HepG2 (cell line): ENCODE data around the gene PLPPR2. TPM values are rescaled to one million over a fixed set of nuclear protein-coding genes. Genes with fewer than 3 reads are reported as not detected.

ENCODE experiments used
- ATAC-seq: fragments of 200-7000 bp; cut with Tn5 transposase; 3 replicates; pipeline ENCODE4 v1.9.1; 2020; ENCODE audit warnings: mild to moderate bottlenecking, moderate library complexity
- BruUV-seq: library from RNA; stranded (reverse); fragments of 400-500 nt; replicated peaks from 2 replicates; lab custom pipeline; 2021; lab: Mats Ljungman, UMichigan
- CTCF ChIA-PET: fragments of 300-600 bp; formaldehyde crosslinking; extraction: SDS; loops from one replicate; lab custom pipeline; 2021; ENCODE audit warnings: low total read pairs, inconsistent platforms, low intra/inter-chr PET ratio; lab: Yijun Ruan, JAX
- POLR2A ChIA-PET: fragments of 350-600 bp; sonication (Branson Sonifier 250); formaldehyde crosslinking; loops from one replicate; lab custom pipeline; 2020; ENCODE audit warnings: antibody characterized with exemption, inconsistent platforms; lab: Yijun Ruan, JAX
- DNase-seq: peaks from one replicate; pipeline ENCODE4 v3.0.0-alpha.2; 2015; ENCODE audit warnings: low spot score
- FAIRE-seq: peaks from 3 replicates; lab custom pipeline; 2011; peaks lifted over from hg19 to GRCh38; lab: Jason Lieb, UNC
- H2AFZ ChIP-seq: one replicate; pipeline ENCODE4 v1.6.1; 2011; ENCODE audit warnings: low read length, inconsistent platforms
- H3K27ac ChIP-seq: fragments of 300-600 bp; 3 replicates; pipeline ENCODE4 v1.8.0; 2011; ENCODE audit warnings: mixed run types, mild to moderate bottlenecking, mixed read lengths, low read length, inconsistent platforms; ENCODE audit not compliant: insufficient read depth; ENCODE audit errors: extremely low read length
- H3K27me3 ChIP-seq, 2 experiments: fragments of 200-600 bp in 1 of 2; 2 replicates in 1 of 2; 3 replicates in 1 of 2; pipeline versions ENCODE4 v1.6.0 to v1.8.0; 2011; ENCODE audit warnings: low read length in 2 of 2, mild to moderate bottlenecking in 2 of 2, moderate library complexity in 2 of 2, inconsistent platforms in 1 of 2; ENCODE audit not compliant: insufficient read depth in 2 of 2, control insufficient read depth in 1 of 2
- H3K36me3 ChIP-seq, 2 experiments: fragments of 200-600 bp in 1 of 2; replicated peaks in 1 of 2; 2 replicates in 1 of 2; 3 replicates in 1 of 2; pipeline versions ENCODE4 v1.5.1 to v1.8.0; 2011; ENCODE audit warnings: low read length in 2 of 2, inconsistent platforms in 1 of 2; ENCODE audit not compliant: insufficient read depth in 2 of 2, control insufficient read depth in 1 of 2
- H3K4me1 ChIP-seq: 2 replicates; pipeline ENCODE4 v1.5.1; 2012; ENCODE audit warnings: low read length, inconsistent platforms; ENCODE audit not compliant: insufficient read depth
- H3K4me2 ChIP-seq: 2 replicates; pipeline ENCODE4 v1.6.0; 2011; ENCODE audit warnings: low read depth, low read length, inconsistent platforms
- H3K4me3 ChIP-seq, 3 experiments: fragments of 200-600 bp in 1 of 3; sonication (generic), shearing (Covaris generic) in 1 of 3; replicated peaks in 1 of 3; 2 replicates each; pipeline ENCODE4 v1.5.1; 2011 to 2016; ENCODE audit warnings: low read length in 3 of 3, inconsistent platforms in 2 of 3, low read depth in 2 of 3, mild to moderate bottlenecking in 2 of 3, control low read depth in 1 of 3, mixed read lengths in 1 of 3; ENCODE audit not compliant: insufficient read depth in 1 of 3
- H3K79me2 ChIP-seq: one replicate; pipeline ENCODE4 v1.6.1; 2011; ENCODE audit warnings: low read length, inconsistent platforms; ENCODE audit not compliant: insufficient read depth
- H3K9ac ChIP-seq: 2 replicates; pipeline ENCODE4 v1.6.0; 2011; ENCODE audit warnings: mild to moderate bottlenecking, low read depth, low read length, inconsistent platforms; ENCODE audit not compliant: insufficient read depth
- H3K9me3 ChIP-seq: 2 replicates; pipeline ENCODE4 v1.5.1; 2012; ENCODE audit warnings: mild to moderate bottlenecking, low read length
- H4K20me1 ChIP-seq: 2 replicates; pipeline ENCODE4 v1.6.0; 2011; ENCODE audit warnings: inconsistent platforms, mild to moderate bottlenecking, low read length, moderate library complexity; ENCODE audit not compliant: insufficient read depth
- AGO2 ChIP-seq: fragments of 200-400 bp; formaldehyde crosslinking; optimal IDR thresholded peaks from 2 replicates; pipeline ENCODE3; 2017; ENCODE audit warnings: mild to moderate bottlenecking, low read depth, low read length, moderate library complexity
- HDAC6 ChIP-seq: fragments of 200-600 bp; sonication (generic); IDR thresholded peaks from 2 replicates; pipeline ENCODE4 v1.7.0; 2017; ENCODE audit warnings: mild to moderate bottlenecking, antibody characterized with exemption, low read length, low read depth
- NR1H2 ChIP-seq: sonication (generic); formaldehyde crosslinking; IDR thresholded peaks from 2 replicates; pipeline ENCODE4 v1.8.1; 2022; ENCODE audit warnings: low read depth, missing genetic modification reagents, borderline replicate concordance
- TP53 ChIP-seq: sonication (generic); formaldehyde crosslinking; conservative IDR thresholded peaks from 2 replicates; pipeline ENCODE4 v1.4.0; 2020; ENCODE audit warnings: missing genetic modification reagents
- ZNF768 ChIP-seq: sonication (generic); formaldehyde crosslinking; IDR thresholded peaks from 2 replicates; pipeline ENCODE4 v1.4.0; 2020; ENCODE audit warnings: missing genetic modification reagents
- WGBS: methylation state at CpG from one replicate; pipeline ENCODE4 v1.1.6; 2017; ENCODE audit warnings: low lambda C conversion rate; 5-methylcytosine and 5-hydroxymethylcytosine counted together
- in situ Hi-C: cut with HindIII; loops from 2 replicates; pipeline ENCODE4 v1.10.0; 2017; ENCODE audit warnings: low pct_unique_long_range_greater_than_20kb; ENCODE audit not compliant: extremely low pct_ligation_motif_present
- intact Hi-C: fragments of 100-400 bp; cut with micrococcal nuclease; formaldehyde crosslinking; loops from one replicate; pipeline ENCODE4 v1.10.0; 2022; ENCODE audit not compliant: unreplicated experiment
- polyA plus RNA-seq, 8 experiments: library from polyadenylated mRNA; depleted of rRNA in 3 of 8; stranded (reverse) in 7 of 8; unstranded in 1 of 8; fragments of >200 nt; fragmentation: Illumina TruSeq in 4 of 8; extraction: Trizol in 4 of 8; gene quantifications; 2 replicates each; pipeline versions ENCODE4 v1.2.1 to v1.2.3, GENCODE V29; 2011 to 2016; ENCODE audit warnings: low read depth in 4 of 8, missing spikeins in 1 of 8, mixed read lengths in 1 of 8; ENCODE audit not compliant: insufficient read depth in 1 of 8
- total RNA-seq, 5 experiments: library from RNA; depleted of rRNA; stranded (reverse); fragments of >200 nt; fragmentation: Illumina TruSeq; extraction: Trizol; gene quantifications; 2 replicates each; pipeline ENCODE4 v1.2.3, GENCODE V29; 2016; ENCODE audit warnings: low read depth in 1 of 5
- TF ChIP-seq, protein P1 (sequence below): sonication (generic); formaldehyde crosslinking; IDR thresholded peaks from 2 replicates; pipeline ENCODE4 v1.5.1; 2020; ENCODE audit warnings: mild to moderate bottlenecking, missing genetic modification reagents
- TF ChIP-seq, protein P2 (sequence below): fragments of 450-650 bp; IDR thresholded peaks from 2 replicates; pipeline ENCODE4 v1.6.1; 2016

PLPPR2 gene
- total and polyA plus RNA-seq, 2 of the 13 experiments (the other 11 are each of a cell fraction or from before 2014, with no cell fraction given), result 1.5 to 2.1 TPM

DNA sequence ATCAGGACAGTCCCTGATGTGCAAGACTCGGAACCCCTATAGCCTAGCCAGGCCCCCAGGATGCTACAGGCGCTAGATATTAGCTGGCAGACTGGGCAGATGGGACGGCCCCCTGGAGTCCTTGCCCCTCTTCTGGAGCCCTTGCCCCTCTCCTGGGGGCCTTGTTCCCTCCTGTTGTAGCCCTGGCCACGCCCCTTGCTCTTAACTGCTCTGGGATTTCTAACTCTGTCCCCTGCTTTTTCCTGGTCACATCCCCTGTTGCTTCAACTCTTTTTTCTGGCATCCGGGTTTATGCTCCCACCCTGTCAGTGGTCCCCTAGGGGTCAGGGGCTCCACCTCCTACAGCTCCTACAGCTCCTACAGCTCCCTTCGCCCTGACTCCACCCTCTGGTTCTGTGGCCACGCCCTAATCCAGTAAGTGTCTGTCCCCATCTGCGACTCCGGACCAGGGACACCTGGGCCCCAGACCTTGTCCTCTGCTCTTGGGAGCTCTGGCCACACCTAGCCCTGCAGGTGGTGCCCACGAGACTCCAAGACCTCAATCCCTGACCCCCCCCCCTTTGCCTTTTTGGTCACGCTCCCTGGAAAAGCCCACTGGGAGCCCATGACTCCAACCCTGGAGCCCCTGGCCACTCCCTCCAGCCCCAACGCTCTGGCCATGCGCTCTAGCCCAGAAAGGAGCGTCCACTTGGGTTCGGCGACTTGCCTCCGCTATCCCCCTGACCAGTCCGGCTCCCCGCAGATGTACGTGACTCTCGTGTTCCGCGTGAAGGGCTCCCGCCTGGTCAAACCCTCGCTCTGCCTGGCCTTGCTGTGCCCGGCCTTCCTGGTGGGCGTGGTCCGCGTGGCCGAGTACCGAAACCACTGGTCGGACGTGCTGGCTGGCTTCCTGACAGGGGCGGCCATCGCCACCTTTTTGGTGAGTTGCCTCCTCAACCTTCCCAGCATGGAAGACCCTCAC is 6.8 kb downstream of the PLPPR2 start:
- CTCF ChIA-PET, result no interaction called here
- POLR2A ChIA-PET, result interaction anchor here (1.1 to 1.7 kb wide), 2 partner anchors 13 kb away, joined by 4 to 5 read pairs; partner anchors contain the start of gene SWSAP1
- Histone ChIP-seq H3K79me2 (no peaks in the 10 kb centered on the region), H3K27me3 (no peaks in the 10 kb centered on the region), H2AFZ (no peak overlapping the region), H4K20me1 (no peaks in the 10 kb centered on the region), H3K4me2 (no peak overlapping the region), H3K4me3 (no peak overlapping the region), H3K9me3 (no peaks in the 10 kb centered on the region), H3K4me1 (no peaks in the 10 kb centered on the region), H3K36me3 (peaks cover 0 to 5% of the 10 kb centered on the region in 2 experiments; a peak in 3 of 5 replicates), H3K9ac (no peak overlapping the region), H3K27ac (no peak overlapping the region)
- BruUV-seq, result no TSS peak
- DNase-seq (no peak), ATAC-seq (no peak), FAIRE-seq (no peak)
- intact Hi-C loops (no loop called here), in situ Hi-C loops (no loop called here)
- peak; percentile 26 for TF ChIP-seq AGO2
- no peak for TF ChIP-seq HDAC6
- 0 out of 2 replicates have a peak, but pooled peaks have one; percentile 19 for TF ChIP-seq ZNF768 (CRISPR knock-in tag)
- WGBS, result 93% methylated on average over 26 of the region's 35 CpGs

GRCh38 chr19:11363881-11364280 is 8.6 kb downstream of the PLPPR2 start:
- ChIA-PET POLR2A (interaction anchor here (1.7 kb wide), 1 partner anchor 11 kb away, joined by 4 read pairs; no protein-coding TSS in a partner anchor), CTCF (no interaction called here)
- intact Hi-C loops (no loop called here), in situ Hi-C loops (no loop called here)
- Histone ChIP-seq H4K20me1 (no peaks in the 10 kb centered on the region), H3K27ac (no peak overlapping the region), H3K36me3 (peaks cover 5 to 6% of the 10 kb centered on the region in 2 experiments; a peak in 3 of 5 replicates), H3K4me2 (no peak overlapping the region), H3K4me1 (0 out of 2 replicates have a peak, but pooled peaks cover 4% of the 10 kb centered on the region), H3K27me3 (no peaks in the 10 kb centered on the region), H3K9ac (no peak overlapping the region), H3K79me2 (no peaks in the 10 kb centered on the region), H2AFZ (no peak overlapping the region), H3K4me3 (no peak overlapping the region), H3K9me3 (no peaks in the 10 kb centered on the region)
- ATAC-seq (no peak), FAIRE-seq (no peak), DNase-seq (no peak)
- 93% methylated on average over 7 of the region's 10 CpGs for WGBS
- TF ChIP-seq NR1H2 (CRISPR knock-in tag) (no peak), TP53 (CRISPR knock-in tag) (no peak)
- TF ChIP-seq, protein P1, sequence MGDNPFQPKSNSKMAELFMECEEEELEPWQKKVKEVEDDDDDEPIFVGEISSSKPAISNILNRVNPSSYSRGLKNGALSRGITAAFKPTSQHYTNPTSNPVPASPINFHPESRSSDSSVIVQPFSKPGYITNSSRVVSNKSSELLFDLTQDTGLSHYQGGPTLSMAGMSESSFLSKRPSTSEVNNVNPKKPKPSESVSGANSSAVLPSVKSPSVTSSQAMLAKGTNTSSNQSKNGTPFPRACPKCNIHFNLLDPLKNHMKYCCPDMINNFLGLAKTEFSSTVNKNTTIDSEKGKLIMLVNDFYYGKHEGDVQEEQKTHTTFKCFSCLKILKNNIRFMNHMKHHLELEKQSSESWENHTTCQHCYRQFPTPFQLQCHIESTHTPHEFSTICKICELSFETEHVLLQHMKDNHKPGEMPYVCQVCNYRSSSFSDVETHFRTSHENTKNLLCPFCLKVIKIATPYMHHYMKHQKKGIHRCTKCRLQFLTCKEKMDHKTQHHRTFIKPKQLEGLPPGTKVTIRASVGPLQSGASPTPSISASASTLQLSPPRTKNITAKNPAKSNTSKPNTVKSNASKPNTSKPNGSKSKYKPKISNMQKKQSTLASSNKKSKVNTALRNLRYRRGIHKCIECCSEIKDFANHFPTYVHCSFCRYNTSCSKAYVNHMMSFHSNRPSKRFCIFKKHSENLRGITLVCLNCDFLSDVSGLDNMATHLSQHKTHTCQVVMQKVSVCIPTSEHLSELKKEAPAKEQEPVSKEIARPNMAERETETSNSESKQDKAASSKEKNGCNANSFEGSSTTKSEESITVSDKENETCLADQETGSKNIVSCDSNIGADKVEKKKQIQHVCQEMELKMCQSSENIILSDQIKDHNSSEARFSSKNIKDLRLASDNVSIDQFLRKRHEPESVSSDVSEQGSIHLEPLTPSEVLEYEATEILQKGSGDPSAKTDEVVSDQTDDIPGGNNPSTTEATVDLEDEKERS (CRISPR knock-in tag), result no peak
- TF ChIP-seq, protein P2, sequence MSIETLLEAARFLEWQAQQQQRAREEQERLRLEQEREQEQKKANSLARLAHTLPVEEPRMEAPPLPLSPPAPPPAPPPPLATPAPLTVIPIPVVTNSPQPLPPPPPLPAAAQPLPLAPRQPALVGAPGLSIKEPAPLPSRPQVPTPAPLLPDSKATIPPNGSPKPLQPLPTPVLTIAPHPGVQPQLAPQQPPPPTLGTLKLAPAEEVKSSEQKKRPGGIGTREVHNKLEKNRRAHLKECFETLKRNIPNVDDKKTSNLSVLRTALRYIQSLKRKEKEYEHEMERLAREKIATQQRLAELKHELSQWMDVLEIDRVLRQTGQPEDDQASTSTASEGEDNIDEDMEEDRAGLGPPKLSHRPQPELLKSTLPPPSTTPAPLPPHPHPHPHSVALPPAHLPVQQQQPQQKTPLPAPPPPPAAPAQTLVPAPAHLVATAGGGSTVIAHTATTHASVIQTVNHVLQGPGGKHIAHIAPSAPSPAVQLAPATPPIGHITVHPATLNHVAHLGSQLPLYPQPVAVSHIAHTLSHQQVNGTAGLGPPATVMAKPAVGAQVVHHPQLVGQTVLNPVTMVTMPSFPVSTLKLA, result no peak
- BruUV-seq, result no TSS peak
